Stomach (tissue), 9 donors: Measurements from ENCODE around the gene HAGHL. TPM values are rescaled to one million over a fixed set of nuclear protein-coding genes. Genes with fewer than 3 reads are reported as not detected.
A peak's percentile ranks its signal among the peaks of the same experiment; 100 is the strongest.

Experiments
- DNase-seq, 2 donors: peaks; one replicate each; pipeline versions ENCODE4 v3.0.0 to v3.0.0-alpha.2; 2013 to 2019
- H3K27ac ChIP-seq, 5 donors: fragments of 200-600 bp in 4 of 5; sonication (generic) in 4 of 5; one replicate each; pipeline ENCODE4 v1.5.1; 2013 to 2019; ENCODE audit warnings: mild to moderate bottlenecking in 1 of 5, moderate library complexity in 1 of 5
- H3K27me3 ChIP-seq, 3 donors: fragments of 200-600 bp; sonication (generic); one replicate each; pipeline ENCODE4 v1.5.1; 2017 to 2019; ENCODE audit warnings: mixed run types in 1 of 3
- H3K36me3 ChIP-seq, 4 donors: fragments of 200-600 bp; sonication (generic); 1 replicate in 3 of 4; 2 replicates in 1 of 4; pipeline ENCODE4 v1.5.1; 2016 to 2019
- H3K4me1 ChIP-seq, 4 donors: fragments of 200-600 bp; sonication (generic); one replicate each; pipeline ENCODE4 v1.5.1; 2016 to 2019
- H3K4me3 ChIP-seq, 4 donors: fragments of 200-600 bp; sonication (generic) in 3 of 4; one replicate each; pipeline ENCODE4 v1.5.1; 2016 to 2019; ENCODE audit warnings: mild to moderate bottlenecking in 1 of 4
- H3K9me3 ChIP-seq, 4 donors: fragments of 200-600 bp; sonication (generic); one replicate each; pipeline ENCODE4 v1.5.1; 2016 to 2019
- EP300 ChIP-seq: sonication (generic); formaldehyde crosslinking; IDR thresholded peaks from one replicate; pipeline ENCODE4 v1.6.1; 2017; ENCODE audit warnings: antibody characterized with exemption
- POLR2A ChIP-seq, 4 donors: fragments of 450-650 bp; IDR thresholded peaks; one replicate each; pipeline ENCODE4 v1.6.1; 2016; ENCODE audit warnings: antibody characterized with exemption in 4 of 4, control low read depth in 2 of 4, mild to moderate bottlenecking in 1 of 4, moderate library complexity in 1 of 4
- POLR2AphosphoS5 ChIP-seq, 3 donors: sonication (generic); formaldehyde crosslinking; IDR thresholded peaks; one replicate each; pipeline ENCODE4 v1.6.1; 2016; ENCODE audit warnings: antibody characterized with exemption in 3 of 3
- WGBS, 5 donors: extraction: QIAGEN DNeasy Blood & Tissue Kit in 3 of 5; methylation state at CpG; one replicate each; pipeline versions ENCODE4 v1.1.5 to v1.1.7; 2013 to 2018; 5-methylcytosine and 5-hydroxymethylcytosine counted together
- intact Hi-C: fragments of 100-400 bp; cut with DNase I; formaldehyde crosslinking; loops from one replicate; pipeline ENCODE4 v1.15.1; 2023; ENCODE audit warnings: low total_unique reads
- polyA plus RNA-seq, 3 donors: library from polyadenylated mRNA; stranded (reverse); fragments of 200-250 nt; gene quantifications; one replicate each; pipeline ENCODE4 v1.2.3, GENCODE V29; 2013
- total RNA-seq, 5 donors: library from RNA; depleted of rRNA; stranded (reverse); fragments of >200 nt; gene quantifications; one replicate each; pipeline versions ENCODE4 v1.1.0 to v1.2.3, GENCODE V29; 2014 to 2016
- TF ChIP-seq, protein P1 (sequence below), 7 experiments: fragments of 450-650 bp in 4 of 7; fragments of 200-600 bp in 3 of 7; sonication (generic) in 3 of 7; IDR thresholded peaks; one replicate each; pipeline ENCODE4 v1.5.1; 2016 to 2019; ENCODE audit warnings: antibody characterized with exemption in 7 of 7, control low read depth in 2 of 7, mild to moderate bottlenecking in 1 of 7
- donor health status: healthy with polysubstance abuse.
- donor health status: Bipolar disorder and iron deficiency.
- donor health status: healthy.

HAGHL gene
- total and polyA plus RNA-seq, 8 donors: 3.1 to 19.9 (median 3.9) TPM; not detected in 2

DNA sequence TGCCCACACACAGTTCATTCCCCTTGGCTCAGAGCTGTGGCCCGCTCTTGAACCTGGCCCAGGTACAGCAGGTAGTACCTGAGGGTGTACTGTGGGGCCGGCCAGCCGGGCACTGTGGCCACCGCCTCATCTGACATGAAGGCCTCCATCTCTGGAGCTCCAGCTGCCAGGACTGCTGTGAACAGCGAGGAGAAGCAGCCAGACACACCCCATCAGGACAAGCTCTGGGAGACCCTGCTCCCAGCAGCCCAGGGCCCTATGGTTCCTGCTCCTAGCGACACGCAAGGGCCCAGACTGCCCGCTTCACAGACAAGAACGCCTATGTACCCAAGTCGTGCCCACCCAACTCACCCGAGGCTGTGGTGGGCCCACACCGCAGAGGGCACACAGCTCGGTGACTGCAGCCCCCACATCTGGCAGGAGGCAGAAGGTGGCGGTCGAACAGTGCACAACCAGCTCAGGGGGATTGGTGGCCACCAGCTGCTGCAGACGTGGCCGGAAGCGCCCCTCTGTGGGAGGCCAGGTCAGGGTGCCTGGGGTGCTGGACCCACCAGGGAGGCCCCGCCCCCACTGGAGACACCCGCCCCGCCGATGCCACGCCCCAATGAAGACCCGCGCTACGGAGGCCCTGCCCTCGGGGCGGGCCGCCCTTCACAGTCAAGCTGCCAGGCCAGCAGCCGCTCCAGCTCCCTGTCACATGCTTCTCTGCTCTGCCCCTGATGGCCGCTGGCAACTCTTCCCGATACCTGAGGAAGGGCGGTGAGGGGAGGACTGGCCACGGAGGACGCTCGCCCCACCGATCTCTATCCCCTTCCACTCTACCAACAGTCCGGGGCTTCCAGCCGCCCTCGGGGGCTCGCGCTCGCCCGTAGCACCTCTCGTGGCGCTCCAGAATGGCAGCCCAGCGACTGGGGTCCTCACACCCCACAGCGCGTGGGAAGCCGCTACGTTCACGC, 47.8 kb upstream of the HAGHL start:
- Histone ChIP-seq H3K27ac (peak overlapping the region; percentile 62 to 97 (median 93)), H3K9me3 (no peaks in the 10 kb centered on the region), H3K36me3 (peaks cover 22 to 25% (median 23%) of the 10 kb centered on the region in 4 donors), H3K4me1 (peaks cover 55 to 84% (median 80%) of the 10 kb centered on the region in 4 donors), H3K4me3 (peak overlapping the region; percentile 88 to 93 (median 88)), H3K27me3 (peaks cover 0 to 18% (median 0%) of the 10 kb centered on the region in 3 donors)
- TF ChIP-seq EP300 (no peak), POLR2A (IDR thresholded peaks at IDR 0.05) (no peak), POLR2AphosphoS5 (IDR thresholded peaks at IDR 0.05) (no peak)
- TF ChIP-seq, protein P1, sequence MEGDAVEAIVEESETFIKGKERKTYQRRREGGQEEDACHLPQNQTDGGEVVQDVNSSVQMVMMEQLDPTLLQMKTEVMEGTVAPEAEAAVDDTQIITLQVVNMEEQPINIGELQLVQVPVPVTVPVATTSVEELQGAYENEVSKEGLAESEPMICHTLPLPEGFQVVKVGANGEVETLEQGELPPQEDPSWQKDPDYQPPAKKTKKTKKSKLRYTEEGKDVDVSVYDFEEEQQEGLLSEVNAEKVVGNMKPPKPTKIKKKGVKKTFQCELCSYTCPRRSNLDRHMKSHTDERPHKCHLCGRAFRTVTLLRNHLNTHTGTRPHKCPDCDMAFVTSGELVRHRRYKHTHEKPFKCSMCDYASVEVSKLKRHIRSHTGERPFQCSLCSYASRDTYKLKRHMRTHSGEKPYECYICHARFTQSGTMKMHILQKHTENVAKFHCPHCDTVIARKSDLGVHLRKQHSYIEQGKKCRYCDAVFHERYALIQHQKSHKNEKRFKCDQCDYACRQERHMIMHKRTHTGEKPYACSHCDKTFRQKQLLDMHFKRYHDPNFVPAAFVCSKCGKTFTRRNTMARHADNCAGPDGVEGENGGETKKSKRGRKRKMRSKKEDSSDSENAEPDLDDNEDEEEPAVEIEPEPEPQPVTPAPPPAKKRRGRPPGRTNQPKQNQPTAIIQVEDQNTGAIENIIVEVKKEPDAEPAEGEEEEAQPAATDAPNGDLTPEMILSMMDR (IDR thresholded peaks at IDR 0.05): no peak
- 17 to 45% (median 26%) methylated on average over 27 to 52 of the region's 52 CpGs for WGBS, 5 donors
- peak; percentile 76 to 91 for DNase-seq
- intact Hi-C loops: no loop called here

DNA sequence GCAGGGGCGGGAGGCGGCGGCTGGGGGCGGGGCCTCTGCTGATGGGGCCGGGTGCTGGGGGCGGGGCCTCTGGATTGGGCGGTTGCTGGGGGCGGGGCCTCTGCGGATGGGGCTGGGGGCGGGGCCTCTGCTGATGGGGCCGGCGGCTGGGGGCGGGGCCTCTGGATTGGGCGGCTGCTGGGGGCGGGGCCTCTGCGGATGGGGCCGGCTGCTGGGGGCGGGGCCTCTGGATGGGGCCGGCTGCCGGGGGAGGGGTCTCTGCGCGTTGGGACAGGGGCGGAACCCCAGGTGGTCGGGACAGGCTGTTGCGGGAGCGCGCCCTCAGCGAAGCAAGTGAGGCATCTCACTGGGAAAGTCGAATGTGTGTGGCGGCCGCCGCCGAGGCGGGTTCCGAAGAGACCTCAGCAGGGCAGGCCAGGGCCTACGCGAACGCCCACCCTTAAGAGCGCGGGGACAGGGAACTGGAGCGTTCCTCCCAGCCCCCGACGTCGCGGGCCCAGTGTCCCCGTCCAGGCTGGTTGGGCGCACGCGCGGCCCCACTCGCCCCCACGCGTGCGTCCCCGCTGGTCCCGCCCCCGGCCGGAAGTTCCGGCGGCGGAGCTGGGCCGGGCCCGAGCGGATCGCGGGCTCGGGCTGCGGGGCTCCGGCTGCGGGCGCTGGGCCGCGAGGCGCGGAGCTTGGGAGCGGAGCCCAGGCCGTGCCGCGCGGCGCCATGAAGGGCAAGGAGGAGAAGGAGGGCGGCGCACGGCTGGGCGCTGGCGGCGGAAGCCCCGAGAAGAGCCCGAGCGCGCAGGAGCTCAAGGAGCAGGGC, 46.9 kb upstream of the HAGHL start, which contains the start of gene STUB1:
TSS of gene STUB1 (plus strand) at position 597 of the 811 bp plus-strand sequence. CDS start at position 713, 116 bp downstream.
- WGBS, 5 donors: 0 to 1% (median 0%) methylated on average over 11 to 91 of the region's 91 CpGs
- H3K9me3 ChIP-seq: no peaks in the 10 kb centered on the region

DNA sequence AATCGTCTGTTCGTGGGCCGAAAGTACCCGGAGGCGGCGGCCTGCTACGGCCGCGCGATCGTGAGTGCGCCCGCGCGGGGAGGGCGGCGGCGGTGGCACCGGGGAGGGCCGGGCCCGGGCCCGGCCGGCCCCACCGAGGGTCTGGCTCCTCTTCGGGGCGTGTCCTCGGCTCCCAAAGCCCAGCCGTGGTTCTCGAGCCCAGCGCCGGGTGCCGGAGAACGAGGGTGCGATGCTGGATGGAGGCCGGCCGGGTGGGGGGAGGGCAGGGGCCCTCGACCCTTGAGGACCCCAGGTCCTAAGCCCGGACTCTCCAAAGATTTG, 46.3 kb upstream of the HAGHL start:
- H3K27ac ChIP-seq: peak overlapping the region; percentile 93 to 97 (median 95)
- 0 to 1% (median 1%) methylated on average over 12 to 38 of the region's 38 CpGs for WGBS, 5 donors
- no peaks in the 10 kb centered on the region for H3K9me3 ChIP-seq
- DNase-seq: no peak
- H3K36me3 ChIP-seq: peaks cover 20 to 27% (median 24%) of the 10 kb centered on the region in 4 donors
- H3K4me1 ChIP-seq: peaks cover 55 to 82% (median 80%) of the 10 kb centered on the region in 4 donors
- TF ChIP-seq, protein P1 (IDR thresholded peaks at IDR 0.05): no peak
- no peak for TF ChIP-seq POLR2A (IDR thresholded peaks at IDR 0.05)
- no peak for TF ChIP-seq EP300
- TF ChIP-seq POLR2AphosphoS5 (IDR thresholded peaks at IDR 0.05): no peak
- intact Hi-C loops: no loop called here
- peak overlapping the region; percentile 88 to 93 (median 88) for H3K4me3 ChIP-seq
- H3K27me3 ChIP-seq: peaks cover 0 to 10% (median 0%) of the 10 kb centered on the region in 3 donors

More for the DNA sequence above, 46.9 kb upstream of the HAGHL start, which contains the start of gene STUB1:
- intact Hi-C loops: no loop called here
- peaks cover 20 to 25% (median 21%) of the 10 kb centered on the region in 4 donors for H3K36me3 ChIP-seq
- peak within 1 kb of the TSS; percentile 88 to 93 (median 88) for H3K4me3 ChIP-seq
- peak within 1 kb of the TSS; percentile 93 to 97 (median 95) for H3K27ac ChIP-seq
- H3K4me1 ChIP-seq: peaks cover 57 to 82% (median 80%) of the 10 kb centered on the region in 4 donors
- DNase-seq: peak; percentile 89 to 95
- TF ChIP-seq POLR2AphosphoS5 (IDR thresholded peaks at IDR 0.05): peak; percentile 14 to 83 (median 66)
- TF ChIP-seq POLR2A (IDR thresholded peaks at IDR 0.05): no peak
- peaks cover 0 to 16% (median 0%) of the 10 kb centered on the region in 3 donors for H3K27me3 ChIP-seq

- Histone ChIP-seq H3K4me3 (peak overlapping the region; percentile 88 to 93 (median 88)), H3K27ac (peak overlapping the region; percentile 93 to 97 (median 95)), H3K36me3 (peaks cover 20 to 33% (median 24%) of the 10 kb centered on the region in 4 donors), H3K4me1 (peaks cover 49 to 82% (median 80%) of the 10 kb centered on the region in 4 donors), H3K27me3 (peaks cover 0 to 5% (median 0%) of the 10 kb centered on the region in 3 donors), H3K9me3 (no peaks in the 10 kb centered on the region)
- peak; percentile 51 to 58 for DNase-seq
- intact Hi-C loops: no loop called here
- 31 to 59% (median 41%) methylated on average over 25 to 44 of the region's 44 CpGs for WGBS, 5 donors
- TF ChIP-seq POLR2AphosphoS5 (IDR thresholded peaks at IDR 0.05) (peak in 1 of 3 donors; percentile 50), POLR2A (IDR thresholded peaks at IDR 0.05) (no peak), EP300 (no peak)
- TF ChIP-seq, protein P1 (IDR thresholded peaks at IDR 0.05): no peak
These were observed 45.8 kb upstream of the HAGHL start for GRCh38 chr16:680967-681745.
